CD4-positive, alpha-beta T cell (primary cell): Measurements from ENCODE around the gene CALN1. TPM values are rescaled to one million over a fixed set of nuclear protein-coding genes. Genes with fewer than 3 reads are reported as not detected.

Experiments used
- ATAC-seq: fragments of 200-7000 bp; cut with Tn5 transposase; one replicate; pipeline ENCODE4 v1.10.0; 2022; ENCODE audit warnings: mild to moderate bottlenecking; ENCODE audit not compliant: poor library complexity
- CTCF ChIA-PET: fragments of 350-600 bp; sonication (Branson Sonifier 250); formaldehyde crosslinking; loops from one replicate; lab custom pipeline; 2021; ENCODE audit warnings: antibody characterized with exemption, inconsistent platforms; lab: Charles Lee
- POLR2A ChIA-PET: fragments of 350-600 bp; sonication (Branson Sonifier 250); formaldehyde crosslinking; loops from one replicate; lab custom pipeline; 2021; ENCODE audit warnings: antibody characterized with exemption, inconsistent platforms; lab: Charles Lee
- DNase-seq, 14 experiments: peaks; one replicate each; pipeline ENCODE4 v3.0.0-alpha.2; 2013 to 2020; ENCODE audit warnings: mixed read lengths in 2 of 14
- H3K27ac ChIP-seq, 2 donors: one replicate each; pipeline versions ENCODE4 v1.5.1 to v1.7.0; 2013; ENCODE audit warnings: low read length in 2 of 2, low read depth in 1 of 2, mild to moderate bottlenecking in 1 of 2
- H3K27me3 ChIP-seq, 2 experiments: 1 replicate in 1 of 2; 2 replicates in 1 of 2; pipeline versions ENCODE4 v1.6.1 to v1.7.0; 2013; ENCODE audit warnings: low read length in 2 of 2, control low read depth in 1 of 2, mild to moderate bottlenecking in 1 of 2, moderate library complexity in 1 of 2; ENCODE audit not compliant: insufficient read depth in 2 of 2, control insufficient read depth in 1 of 2
- H3K36me3 ChIP-seq: one replicate; pipeline ENCODE4 v1.6.1; 2013; ENCODE audit warnings: low read length, control low read depth; ENCODE audit not compliant: insufficient read depth
- H3K4me1 ChIP-seq: one replicate; pipeline ENCODE4 v1.6.1; 2013; ENCODE audit warnings: low read length, control low read depth; ENCODE audit not compliant: insufficient read depth
- H3K4me3 ChIP-seq: one replicate; pipeline ENCODE4 v1.5.1; 2013; ENCODE audit warnings: mild to moderate bottlenecking, low read length, moderate library complexity
- H3K9me3 ChIP-seq, 2 experiments: 1 replicate in 1 of 2; 2 replicates in 1 of 2; pipeline versions ENCODE4 v1.6.1 to v1.7.0; 2013; ENCODE audit warnings: low read length in 2 of 2, mild to moderate bottlenecking in 2 of 2, control low read depth in 1 of 2, moderate library complexity in 1 of 2; ENCODE audit not compliant: control insufficient read depth in 1 of 2, insufficient read depth in 1 of 2
- H3K27ac Mint-ChIP-seq: one replicate; pipeline ENCODE4 v1.8.0; 2020; ENCODE audit warnings: mixed read lengths
- H3K27me3 Mint-ChIP-seq: one replicate; pipeline ENCODE4 v1.8.0; 2021; ENCODE audit warnings: mixed read lengths
- H3K36me3 Mint-ChIP-seq: one replicate; pipeline ENCODE4 v1.8.0; 2021; ENCODE audit warnings: low read depth, mixed read lengths
- H3K4me1 Mint-ChIP-seq: one replicate; pipeline ENCODE4 v1.8.0; 2021; ENCODE audit warnings: low read depth, mixed read lengths
- H3K4me3 Mint-ChIP-seq: one replicate; pipeline ENCODE4 v1.8.0; 2020; ENCODE audit warnings: mild to moderate bottlenecking, mixed read lengths
- H3K9me3 Mint-ChIP-seq: one replicate; pipeline ENCODE4 v1.8.0; 2020; ENCODE audit warnings: mixed read lengths
- CTCF ChIP-seq: fragments of 200-600 bp; IDR thresholded peaks from one replicate; pipeline ENCODE4 v1.8.0; 2022; ENCODE audit warnings: antibody characterized with exemption, mild to moderate bottlenecking
- intact Hi-C, 2 experiments: fragments of 100-400 bp; cut with DNase I in 1 of 2; cut with micrococcal nuclease in 1 of 2; formaldehyde crosslinking; loops; one replicate each; pipeline versions ENCODE4 v1.15.1 to v1.9.0; 2023 to 2025; cut with DNase I, micrococcal nuclease
- total RNA-seq, 174 experiments: library from RNA in 2 of 174; stranded (reverse) in 2 of 174; gene quantifications; one replicate each; pipeline ENCODE4 v1.2.3 and lab custom pipeline; 2021 to 2026

CALN1 gene
- total RNA-seq, 2 experiments from 2014 or later: 0.06 TPM; not detected in 1

- ChIA-PET POLR2A (no interaction called here), CTCF (no interaction called here)
- no peak for TF ChIP-seq CTCF
- Mint-ChIP-seq H3K27me3 (no peaks in the 10 kb centered on the region), H3K4me3 (no peak overlapping the region), H3K27ac (no peak overlapping the region), H3K4me1 (no peaks in the 10 kb centered on the region), H3K36me3 (no peaks in the 10 kb centered on the region), H3K9me3 (peaks cover 6% of the 10 kb centered on the region)
- DNase-seq (no peak), ATAC-seq (no peak)
- Histone ChIP-seq H3K4me3 (no peak overlapping the region), H3K27me3 (no peaks in the 10 kb centered on the region), H3K36me3 (no peaks in the 10 kb centered on the region), H3K9me3 (peaks cover 0 to 10% of the 10 kb centered on the region in 2 experiments), H3K27ac (no peak overlapping the region), H3K4me1 (no peaks in the 10 kb centered on the region)
- intact Hi-C loops: no loop called here
Observed at GRCh38 chr7:71860572-71860971, 551.6 kb downstream of the CALN1 start.

- no peak for TF ChIP-seq CTCF
- Histone ChIP-seq H3K27ac (no peak overlapping the region), H3K4me3 (no peak overlapping the region), H3K9me3 (peaks cover 0 to 6% of the 10 kb centered on the region in 2 experiments), H3K36me3 (no peaks in the 10 kb centered on the region), H3K27me3 (no peaks in the 10 kb centered on the region), H3K4me1 (no peaks in the 10 kb centered on the region)
- ATAC-seq (no peak), DNase-seq (no peak)
- ChIA-PET POLR2A (no interaction called here), CTCF (no interaction called here)
- Mint-ChIP-seq H3K9me3 (no peaks in the 10 kb centered on the region), H3K27me3 (no peaks in the 10 kb centered on the region), H3K4me1 (no peaks in the 10 kb centered on the region), H3K27ac (no peak overlapping the region), H3K4me3 (no peak overlapping the region), H3K36me3 (no peaks in the 10 kb centered on the region)
- intact Hi-C loops: no loop called here
Observed at GRCh38 chr7:71857338-71857737, 554.8 kb downstream of the CALN1 start.

GRCh38 chr7:71854546-71855397 is 557.4 kb downstream of the CALN1 start:
- no peak for ATAC-seq
- POLR2A ChIA-PET: no interaction called here
- CTCF ChIA-PET: no interaction called here
- Mint-ChIP-seq H3K36me3 (no peaks in the 10 kb centered on the region), H3K4me3 (no peak overlapping the region), H3K9me3 (no peaks in the 10 kb centered on the region), H3K27ac (no peak overlapping the region), H3K27me3 (no peaks in the 10 kb centered on the region), H3K4me1 (no peaks in the 10 kb centered on the region)
- Histone ChIP-seq H3K9me3 (peaks cover 0 to 6% of the 10 kb centered on the region in 2 experiments), H3K27me3 (no peaks in the 10 kb centered on the region), H3K4me1 (no peaks in the 10 kb centered on the region), H3K27ac (no peak overlapping the region), H3K4me3 (no peak overlapping the region), H3K36me3 (no peaks in the 10 kb centered on the region)
- DNase-seq: no peak
- no peak for TF ChIP-seq CTCF
- intact Hi-C loops: no loop called here
